Neural cell (in vitro differentiated cells): ENCODE data around the gene VAV3. TPM values are rescaled to one million over a fixed set of nuclear protein-coding genes. Genes with fewer than 3 reads are reported as not detected.

ENCODE experiments used
- H2AFZ ChIP-seq: fragments of 200-600, 300-800 bp; sonication (generic), shearing (Covaris generic); 2 replicates; pipeline ENCODE4 v1.6.0; 2014; ENCODE audit warnings: low read depth, mild to moderate bottlenecking, antibody characterized with exemption, low read length, moderate library complexity
- H3F3A ChIP-seq: fragments of 200-600 bp; shearing (Covaris generic); 2 replicates; pipeline ENCODE4 v1.6.1; 2016; ENCODE audit warnings: mild to moderate bottlenecking, moderate library complexity, mixed read lengths, antibody characterized with exemption, low read length; ENCODE audit not compliant: insufficient read depth, poor library complexity, severe bottlenecking
- H3K27ac ChIP-seq: fragments of 200-600, 300-800 bp; sonication (generic), shearing (Covaris generic); 2 replicates; pipeline ENCODE4 v1.5.1; 2014; ENCODE audit warnings: mild to moderate bottlenecking, low read length, moderate library complexity
- H3K27me3 ChIP-seq: fragments of 300-800, 200-600 bp; sonication (generic), shearing (Covaris generic); 2 replicates; pipeline ENCODE4 v1.6.0; 2014; ENCODE audit warnings: mild to moderate bottlenecking, low read depth, low read length, moderate library complexity; ENCODE audit not compliant: insufficient read depth
- H3K36me3 ChIP-seq: fragments of 300-800, 200-600 bp; sonication (generic), shearing (Covaris generic); 2 replicates; pipeline ENCODE4 v1.5.1; 2014; ENCODE audit warnings: mild to moderate bottlenecking, antibody characterized with exemption, low read length, moderate library complexity; ENCODE audit not compliant: insufficient read depth
- H3K4me2 ChIP-seq: fragments of 300-800, 200-600 bp; sonication (generic), shearing (Covaris generic); 2 replicates; pipeline ENCODE4 v1.6.0; 2014; ENCODE audit warnings: mild to moderate bottlenecking, low read length
- H3K4me3 ChIP-seq: fragments of 300-800, 200-600 bp; sonication (generic), shearing (Covaris generic); 2 replicates; pipeline ENCODE4 v1.5.1; 2014; ENCODE audit warnings: mild to moderate bottlenecking, low read length, moderate library complexity
- H3K79me2 ChIP-seq: fragments of 200-600 bp; shearing (Covaris generic); replicated peaks from 2 replicates; pipeline ENCODE4 v1.6.0; 2014; ENCODE audit warnings: mild to moderate bottlenecking, low read length, moderate library complexity; ENCODE audit not compliant: insufficient read depth
- H3K9ac ChIP-seq: fragments of 300-800, 200-600 bp; sonication (generic), shearing (Covaris generic); 2 replicates; pipeline ENCODE4 v1.6.1; 2016; ENCODE audit warnings: mild to moderate bottlenecking, low read length, mixed read lengths
- H3K9me2 ChIP-seq: fragments of 200-600 bp; shearing (Covaris generic); 2 replicates; pipeline ENCODE4 v1.6.1; 2016; ENCODE audit warnings: mild to moderate bottlenecking, low read length, mixed read lengths; ENCODE audit not compliant: insufficient read depth
- H3K9me3 ChIP-seq: fragments of 200-600, 300-800 bp; sonication (generic), shearing (Covaris generic); 2 replicates; pipeline ENCODE4 v1.6.1; 2016; ENCODE audit warnings: mild to moderate bottlenecking, mixed run types, low read length, moderate library complexity, mixed read lengths
- H4K20me1 ChIP-seq: fragments of 200-600 bp; shearing (Covaris generic); 2 replicates; pipeline ENCODE4 v1.6.1; 2016; ENCODE audit warnings: mild to moderate bottlenecking, mixed run types; ENCODE audit not compliant: insufficient read depth
- CTCF ChIP-seq: fragments of 450-650 bp; IDR thresholded peaks from 2 replicates; pipeline ENCODE4 v1.5.1; 2014; ENCODE audit warnings: antibody characterized with exemption, mild to moderate bottlenecking, moderate library complexity; ENCODE audit not compliant: poor library complexity, severe bottlenecking
- EP300 ChIP-seq: fragments of 450-650 bp; conservative IDR thresholded peaks from 2 replicates; pipeline ENCODE4 v1.6.1; 2014; ENCODE audit warnings: antibody characterized with exemption, mild to moderate bottlenecking, moderate library complexity; ENCODE audit not compliant: poor library complexity, severe bottlenecking
- EZH2 ChIP-seq: fragments of 200-600, 300-800 bp; shearing (Covaris generic), sonication (generic); IDR thresholded peaks from 2 replicates; pipeline ENCODE4 v1.6.1; 2014; ENCODE audit warnings: antibody characterized with exemption, low read length, borderline replicate concordance, mild to moderate bottlenecking; ENCODE audit not compliant: insufficient read depth, poor library complexity, severe bottlenecking
- MXI1 ChIP-seq: fragments of 450-650 bp; conservative IDR thresholded peaks from 2 replicates; pipeline ENCODE4 v1.6.1; 2014; ENCODE audit warnings: antibody characterized with exemption, mild to moderate bottlenecking; ENCODE audit not compliant: poor library complexity, severe bottlenecking
- POLR2AphosphoS5 ChIP-seq: IDR thresholded peaks from 2 replicates; pipeline ENCODE4 v1.6.1; 2012
- RAD21 ChIP-seq: fragments of 450-650 bp; conservative IDR thresholded peaks from 2 replicates; pipeline ENCODE4 v1.6.1; 2014; ENCODE audit warnings: antibody characterized with exemption, mild to moderate bottlenecking, moderate library complexity
- REST ChIP-seq: IDR thresholded peaks from 2 replicates; pipeline ENCODE4 v1.6.1; 2012; ENCODE audit warnings: borderline replicate concordance
- SMC3 ChIP-seq: fragments of 450-650 bp; conservative IDR thresholded peaks from 2 replicates; pipeline ENCODE4 v1.6.1; 2014; ENCODE audit warnings: antibody characterized with exemption, mild to moderate bottlenecking, moderate library complexity; ENCODE audit not compliant: poor library complexity
- TAF1 ChIP-seq: IDR thresholded peaks from 2 replicates; pipeline ENCODE4 v1.6.1; 2012; ENCODE audit warnings: low read depth
- polyA plus RNA-seq: library from polyadenylated mRNA; depleted of rRNA; stranded (reverse); fragments of >200 nt; gene quantifications from 2 replicates; pipeline ENCODE4 v1.2.3, GENCODE V29; 2014

VAV3 gene
- polyA plus RNA-seq, 1 donor from 2014 or later: 7.6 TPM

GRCh38 chr1:107649023-107649422 is 316.0 kb downstream of the VAV3 start:
- no peaks in the 10 kb centered on the region for H3K9me2 ChIP-seq
- no peaks in the 10 kb centered on the region for H3K79me2 ChIP-seq
- H3K36me3 ChIP-seq: no peaks in the 10 kb centered on the region
- H3K4me3 ChIP-seq: no peak overlapping the region
- H3K9me3 ChIP-seq: no peaks in the 10 kb centered on the region
- no peak overlapping the region for H3K9ac ChIP-seq
- no peaks in the 10 kb centered on the region for H3F3A ChIP-seq
- no peak overlapping the region for H3K4me2 ChIP-seq
- H3K27ac ChIP-seq: no peak overlapping the region
- TF ChIP-seq RAD21 (no peak), TAF1 (no peak), POLR2AphosphoS5 (no peak), MXI1 (no peak), SMC3 (no peak), CTCF (no peak), REST (no peak), EP300 (no peak)
- H4K20me1 ChIP-seq: no peaks in the 10 kb centered on the region
- no peaks in the 10 kb centered on the region for H3K27me3 ChIP-seq
- no peak overlapping the region for H2AFZ ChIP-seq

GRCh38 chr1:107648071-107648470 is 316.9 kb downstream of the VAV3 start:
- Histone ChIP-seq H3K4me3 (no peak overlapping the region), H3F3A (no peaks in the 10 kb centered on the region), H4K20me1 (no peaks in the 10 kb centered on the region), H3K4me2 (no peak overlapping the region), H3K36me3 (no peaks in the 10 kb centered on the region), H3K27ac (no peak overlapping the region), H3K9me2 (no peaks in the 10 kb centered on the region), H3K79me2 (no peaks in the 10 kb centered on the region), H3K9me3 (no peaks in the 10 kb centered on the region), H3K27me3 (no peaks in the 10 kb centered on the region), H2AFZ (no peak overlapping the region), H3K9ac (no peak overlapping the region)
- TF ChIP-seq CTCF (no peak), POLR2AphosphoS5 (no peak), MXI1 (no peak), REST (no peak), EP300 (no peak), TAF1 (no peak), RAD21 (no peak), EZH2 (no peak), SMC3 (no peak)
